Suppressor macrophage (primary cell): ENCODE measurements around the gene ZNF598.
"Not testable (repeated sequence)": the region's sequence is repeated elsewhere in the genome, so short reads cannot be mapped to it uniquely, and the experiment has no call there.

ENCODE experiments used
- DNase-seq, 4 experiments: peaks; one replicate each; pipeline ENCODE4 v3.0.0-alpha.2; 2020 to 2022

ZNF598 gene

DNA sequence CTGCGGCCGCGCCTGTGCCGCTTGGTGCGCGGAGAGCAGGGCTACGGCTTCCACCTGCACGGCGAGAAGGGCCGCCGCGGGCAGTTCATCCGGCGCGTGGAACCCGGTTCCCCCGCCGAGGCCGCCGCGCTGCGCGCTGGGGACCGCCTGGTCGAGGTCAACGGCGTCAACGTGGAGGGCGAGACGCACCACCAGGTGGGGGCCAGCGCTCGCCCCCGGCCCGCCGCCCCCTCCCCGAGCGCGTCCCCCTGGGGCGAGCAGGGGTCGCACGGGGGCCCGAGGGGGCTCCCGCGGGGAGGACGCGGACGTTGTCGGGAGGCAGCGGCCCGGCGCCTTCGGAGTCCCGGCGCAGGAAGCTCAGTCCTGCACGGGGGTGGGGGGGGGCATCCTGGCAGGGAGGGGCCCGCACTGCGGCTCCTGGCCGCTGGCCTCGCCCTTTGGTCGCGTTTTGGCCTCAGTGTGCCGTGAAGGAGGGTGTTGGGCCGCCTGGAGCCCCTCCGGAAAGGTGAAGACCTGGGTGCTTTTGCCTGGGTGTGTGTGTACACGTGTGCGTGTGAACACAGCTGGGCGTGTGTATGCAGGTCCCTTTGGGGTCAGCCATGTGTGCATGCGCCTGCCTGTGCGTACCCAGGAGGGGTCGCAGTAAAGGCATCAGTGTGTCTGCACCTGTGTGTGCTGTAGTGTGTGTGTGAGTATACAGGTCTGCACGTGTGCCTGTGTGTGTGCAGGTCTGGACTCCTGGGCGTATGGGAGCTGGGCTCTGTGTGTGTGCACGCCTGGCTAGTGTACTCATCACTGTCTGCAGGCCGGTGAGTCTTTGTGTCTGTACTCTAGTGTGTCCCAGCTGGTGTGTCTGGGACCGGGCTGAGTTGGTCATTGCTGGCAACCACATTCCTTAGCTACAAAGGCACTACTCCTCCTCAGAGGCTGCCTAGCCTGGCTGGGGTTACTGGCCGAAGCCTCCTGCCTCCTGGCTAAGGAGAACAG is 17.7 kb upstream of the ZNF598 start:
- no peak for DNase-seq

DNA sequence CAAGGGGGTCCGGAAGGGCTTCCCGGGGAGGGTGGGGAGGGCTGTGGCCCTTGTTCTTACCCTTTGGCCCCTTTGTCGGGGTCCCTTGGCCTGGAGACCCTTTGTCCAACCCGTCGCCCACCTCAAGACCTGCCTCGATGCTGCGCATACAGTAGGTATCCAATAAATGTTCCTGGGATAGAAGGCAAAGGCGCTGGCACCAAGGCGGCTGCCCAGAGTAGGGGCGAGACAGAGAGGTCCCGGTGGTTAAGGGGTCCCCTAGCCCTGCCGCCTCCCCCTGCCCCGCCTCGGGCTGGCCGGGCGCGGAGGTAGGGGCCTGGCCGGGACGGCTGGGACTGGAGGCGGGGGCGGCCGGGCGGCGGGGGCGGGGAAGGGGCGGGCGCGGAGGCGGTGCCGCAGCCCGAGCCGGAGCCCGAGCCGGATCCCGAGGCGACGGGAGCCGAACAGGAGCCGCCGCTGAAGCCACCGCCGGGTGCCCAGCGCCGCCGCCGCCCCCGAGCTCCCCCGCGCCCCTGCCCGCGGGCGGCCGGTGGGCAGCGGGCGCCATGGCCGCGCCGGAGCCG is 16.9 kb upstream of the ZNF598 start, which contains the start of gene NHERF2:
NHERF2 (plus strand) TSS at position 442 of the 563 bp plus-strand sequence; CDS start at position 546, 104 bp downstream.
- DNase-seq = peak in 2 of 4 experiments; percentile 58 to 61

DNA sequence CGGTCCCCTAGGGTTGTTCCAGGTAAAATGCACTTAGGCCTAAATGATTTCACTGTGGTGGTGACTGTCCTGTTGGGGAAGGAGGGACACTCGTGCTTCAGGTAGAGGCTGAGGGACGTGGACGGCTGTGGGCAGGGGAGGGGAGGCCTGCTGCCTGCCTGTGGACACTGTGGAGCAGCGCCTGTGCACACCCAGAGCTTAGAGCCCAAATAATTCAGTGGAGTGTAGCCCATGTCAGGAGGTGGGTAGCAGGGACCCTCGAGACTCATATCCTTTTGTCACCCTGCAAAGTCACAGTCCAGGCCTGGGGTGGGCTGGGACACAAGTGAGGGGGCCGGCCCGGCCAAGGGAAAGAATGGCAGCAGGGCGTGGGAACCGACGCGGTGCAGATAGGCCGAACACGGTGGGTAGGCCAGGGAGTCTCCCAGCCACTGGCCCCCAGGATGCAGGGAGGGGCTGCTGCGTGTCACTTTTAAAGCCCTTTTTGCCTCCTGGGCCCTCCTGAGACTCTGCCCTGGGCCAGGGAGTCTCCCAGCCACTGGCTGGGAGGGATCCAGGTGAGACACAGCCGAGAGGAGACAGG is 16.3 kb upstream of the ZNF598 start:
- DNase-seq = no peak

DNA sequence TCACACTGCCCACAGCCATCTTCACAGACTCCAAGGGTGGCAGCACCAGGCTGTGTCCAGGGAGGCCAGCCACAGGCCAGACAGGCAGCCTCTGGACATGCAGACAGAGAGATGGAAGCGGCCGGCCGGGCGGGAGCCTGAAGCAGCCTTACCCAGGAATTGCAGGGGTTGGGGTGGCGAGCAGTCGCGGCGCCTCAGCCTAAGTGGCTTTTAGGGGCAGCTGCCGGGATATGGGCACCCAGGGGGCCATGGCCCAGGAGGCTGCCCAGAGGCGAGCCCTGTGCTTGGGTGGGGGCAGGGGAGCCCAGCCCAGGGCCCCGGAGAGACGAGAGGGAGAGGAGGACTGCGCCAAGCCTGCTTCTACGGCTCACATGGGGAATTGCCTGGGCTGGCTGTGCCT is 15.6 kb upstream of the ZNF598 start:
- DNase-seq = no peak

DNA sequence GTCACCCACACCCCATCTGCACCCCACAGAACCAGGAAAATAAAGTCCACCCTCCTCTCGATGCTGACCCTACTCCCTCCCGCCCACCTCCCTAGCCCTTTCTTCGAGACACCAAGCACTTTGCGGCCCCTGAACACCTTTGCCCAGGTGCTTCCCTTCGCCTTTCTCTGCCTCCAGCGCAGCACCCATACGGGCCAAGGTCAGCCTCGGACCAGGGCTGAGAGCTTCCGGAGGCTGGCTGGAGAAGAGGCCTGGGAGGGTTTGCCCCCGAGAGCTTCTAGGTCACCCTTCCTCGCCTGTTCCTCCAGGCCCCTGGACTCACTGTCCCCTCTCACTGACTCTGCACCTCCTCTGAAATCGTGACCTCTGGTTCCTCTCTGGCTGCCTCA is 14.4 kb upstream of the ZNF598 start:
- no peak for DNase-seq

DNA sequence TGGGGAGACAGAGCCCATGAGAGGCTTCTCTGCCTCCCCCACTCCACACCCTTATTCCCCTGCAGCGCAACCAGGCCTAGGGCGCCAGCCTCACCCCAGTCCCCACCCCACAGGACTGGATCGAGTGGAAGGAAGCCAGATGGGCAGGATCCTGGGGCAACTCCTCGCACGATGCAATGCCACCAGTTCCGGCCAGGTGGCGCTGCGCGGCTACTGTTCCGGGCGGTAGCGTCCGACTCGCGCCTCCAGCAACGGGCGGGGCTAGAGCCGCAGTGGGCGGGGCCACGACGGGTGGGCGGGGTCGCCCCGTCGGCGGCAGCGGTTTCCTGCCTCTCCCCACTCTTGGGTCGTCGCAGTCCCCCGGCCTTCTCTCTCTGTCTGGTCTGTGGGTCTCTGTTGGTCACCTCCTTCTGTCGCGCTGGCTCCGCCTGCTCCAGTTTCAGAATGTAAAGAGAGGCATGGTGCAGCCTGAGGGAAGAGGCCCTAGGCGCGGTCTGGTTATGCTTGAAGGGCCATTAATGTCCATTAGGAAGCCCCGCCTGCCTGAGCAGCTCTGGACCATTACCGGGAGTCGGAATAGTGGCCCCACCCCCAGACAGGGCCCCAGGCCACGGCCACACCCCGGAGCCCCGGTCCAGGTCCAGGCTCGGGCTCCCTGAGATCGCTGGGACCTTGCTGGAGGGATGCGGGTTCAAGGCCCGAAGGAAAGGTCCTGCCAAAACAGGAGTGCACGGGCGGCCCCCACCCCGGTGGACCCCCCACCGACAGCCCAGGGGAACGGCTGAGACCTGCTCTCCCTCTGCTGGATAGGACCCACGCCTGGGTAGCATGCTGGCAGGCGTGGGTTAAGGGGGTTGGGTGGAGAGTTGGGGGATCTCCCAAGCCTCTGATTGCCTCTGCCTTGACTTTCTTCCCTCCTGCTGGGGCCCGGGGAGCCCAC is 13.7 kb upstream of the ZNF598 start:
- DNase-seq = peak; percentile 92 to 97 (median 96)

DNA sequence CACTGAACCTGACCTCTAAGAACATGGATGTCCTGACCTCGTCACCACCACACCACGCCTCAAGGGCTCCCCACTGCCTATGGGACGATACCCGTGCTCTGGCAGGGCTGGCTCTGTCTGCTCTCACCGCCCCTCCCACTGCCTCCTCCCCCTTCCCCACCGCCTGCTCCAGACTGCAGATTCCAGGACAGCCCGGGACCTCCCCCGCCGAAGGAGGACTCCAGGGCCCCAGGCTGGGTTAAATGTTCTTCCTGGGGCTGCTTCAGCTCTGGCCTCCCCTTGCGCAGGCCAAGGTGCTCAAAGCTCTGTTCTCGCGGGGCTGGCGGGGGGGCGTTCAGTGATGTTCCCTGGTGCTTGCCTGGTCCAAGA is 13.1 kb upstream of the ZNF598 start:
- peak in 3 of 4 experiments; percentile 38 to 61 (median 53) for DNase-seq

DNA sequence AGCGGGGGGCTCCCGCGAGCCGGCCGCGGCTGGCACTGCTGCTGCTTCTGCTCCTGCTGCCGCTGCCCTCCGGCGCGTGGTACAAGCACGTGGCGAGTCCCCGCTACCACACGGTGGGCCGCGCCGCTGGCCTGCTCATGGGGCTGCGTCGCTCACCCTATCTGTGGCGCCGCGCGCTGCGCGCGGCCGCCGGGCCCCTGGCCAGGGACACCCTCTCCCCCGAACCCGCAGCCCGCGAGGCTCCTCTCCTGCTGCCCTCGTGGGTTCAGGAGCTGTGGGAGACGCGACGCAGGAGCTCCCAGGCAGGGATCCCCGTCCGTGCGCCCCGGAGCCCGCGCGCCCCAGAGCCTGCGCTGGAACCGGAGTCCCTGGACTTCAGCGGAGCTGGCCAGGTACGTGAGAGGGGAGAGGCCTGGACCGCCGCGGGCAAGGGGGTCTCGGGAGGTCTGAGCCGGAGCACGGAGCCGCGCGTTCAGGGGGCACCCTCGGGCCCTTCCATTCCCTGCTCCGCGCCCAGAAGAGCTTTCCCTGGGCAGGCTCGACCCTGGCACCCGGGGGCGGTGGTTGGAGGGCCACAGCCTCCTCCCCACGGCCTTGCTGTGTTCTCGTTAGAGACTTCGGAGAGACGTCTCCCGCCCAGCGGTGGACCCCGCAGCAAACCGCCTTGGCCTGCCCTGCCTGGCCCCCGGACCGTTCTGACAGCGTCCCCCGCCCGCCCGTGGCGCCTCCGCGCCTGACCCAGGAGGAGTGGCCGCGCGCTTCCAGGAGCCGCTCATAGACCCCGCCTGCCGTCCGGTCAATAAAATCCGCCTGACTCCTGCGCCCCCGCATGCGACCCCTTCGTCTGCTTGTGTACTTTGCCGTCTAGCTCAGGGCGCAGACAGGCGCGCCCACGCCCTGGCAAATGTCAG is 10.6 kb upstream of the ZNF598 start:
- peak in 2 of 4 experiments; percentile 15 to 32 for DNase-seq

DNA sequence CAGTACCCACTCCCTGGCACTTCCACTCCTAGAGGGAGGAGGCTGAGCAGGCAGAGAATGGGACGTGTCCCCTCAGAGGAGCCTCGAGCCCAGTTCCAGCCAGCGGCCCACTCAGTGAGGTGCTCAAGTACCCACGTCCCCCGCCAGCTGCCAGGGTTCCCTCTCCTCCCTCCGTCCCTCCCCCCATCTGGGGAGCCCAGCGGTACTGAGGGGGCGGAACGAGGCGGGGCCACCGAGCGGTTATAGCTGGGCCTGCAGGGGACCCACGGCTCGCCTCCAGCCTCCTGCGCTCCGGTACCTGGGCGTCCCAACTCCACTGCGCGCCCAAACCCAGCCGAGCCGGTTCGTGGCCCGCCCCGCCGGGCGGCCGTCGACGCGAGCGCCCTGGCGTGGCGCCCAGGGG is 9.9 kb upstream of the ZNF598 start, which contains the start of gene NPW:
NPW (plus strand) TSS at position 268 of the 403 bp plus-strand sequence.
- DNase-seq = peak in 2 of 4 experiments; percentile 10 to 40

DNA sequence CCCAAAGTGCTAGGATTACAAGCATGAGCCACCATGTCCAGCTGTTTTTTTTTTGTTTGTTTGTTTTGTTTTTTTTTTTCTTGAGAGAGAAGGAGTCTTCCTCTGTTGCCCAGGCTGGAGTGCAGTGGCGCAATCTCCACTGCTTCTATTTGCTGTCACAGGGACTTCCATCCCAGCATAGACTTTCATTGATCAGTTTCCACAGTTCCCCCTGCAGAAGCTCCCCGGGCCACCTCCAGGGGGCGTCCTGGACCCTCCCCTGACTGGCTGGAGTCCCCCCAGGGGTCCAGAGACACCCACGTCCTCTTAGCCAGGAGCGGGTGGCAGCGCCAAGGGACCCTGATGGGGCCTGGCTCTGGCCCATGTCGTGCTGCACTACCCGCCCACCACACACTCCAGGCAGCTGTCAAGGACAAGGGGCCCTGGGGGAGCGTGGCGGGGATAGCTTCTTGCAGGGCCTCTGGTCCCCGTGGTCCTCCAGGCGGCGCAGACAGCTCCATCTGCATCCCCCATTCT is 6.8 kb upstream of the ZNF598 start:
- DNase-seq = peak in 1 of 4 experiments; percentile 47

DNA sequence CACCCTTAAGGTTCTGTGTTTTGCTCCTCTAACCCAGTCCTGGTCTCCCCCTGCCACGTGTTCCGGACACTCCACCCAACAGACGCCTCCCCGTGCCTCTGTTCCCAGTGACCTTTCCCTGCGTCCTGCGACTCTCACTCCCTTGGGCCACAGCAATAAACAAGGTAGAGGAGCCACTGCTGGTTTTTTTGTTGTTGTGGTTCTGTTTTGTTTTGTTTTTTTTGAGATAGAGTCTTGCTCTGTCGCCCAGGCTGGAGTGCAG is 6.3 kb upstream of the ZNF598 start:
- no peak for DNase-seq

DNA sequence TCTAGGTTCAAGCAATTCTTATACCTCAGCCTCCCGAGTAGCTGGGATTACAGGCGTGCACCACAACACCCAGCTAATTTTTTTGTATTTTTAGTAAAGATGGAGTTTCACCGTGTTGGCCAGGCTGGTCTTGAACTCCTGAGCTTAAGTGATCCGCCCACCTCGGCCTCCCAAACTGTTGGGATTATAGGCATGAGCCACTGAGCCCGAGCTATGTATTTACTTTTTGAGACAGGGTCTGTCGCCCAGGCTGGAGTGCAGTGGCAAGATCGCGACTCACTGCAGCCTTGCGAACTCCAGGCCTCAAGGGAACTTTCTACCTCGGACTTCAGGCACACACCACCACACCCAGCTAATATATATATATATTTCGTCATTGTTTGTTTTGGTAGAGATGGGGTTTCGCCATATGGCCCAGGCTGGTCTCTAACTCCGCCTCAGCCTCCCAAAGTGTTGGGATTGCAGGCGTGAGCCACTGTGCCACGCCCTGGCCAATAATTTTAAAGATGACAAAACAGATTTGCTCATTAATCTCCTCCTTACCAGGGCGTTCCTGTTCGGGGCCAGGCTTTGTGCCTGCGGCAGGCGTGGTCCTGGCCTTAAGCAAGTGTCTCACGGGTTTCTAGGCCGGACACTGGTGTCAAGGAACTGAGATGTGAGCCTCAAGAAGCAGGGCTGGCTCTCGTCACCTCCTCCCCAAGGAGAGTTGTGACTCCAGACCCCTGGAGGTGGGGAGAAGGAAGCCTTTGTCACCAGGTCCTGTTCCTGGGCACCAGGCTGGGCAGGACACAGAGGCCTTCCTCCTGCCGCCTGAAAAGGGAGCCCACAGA is 5.7 kb upstream of the ZNF598 start:
- peak; percentile 28 to 72 (median 56) for DNase-seq

DNA sequence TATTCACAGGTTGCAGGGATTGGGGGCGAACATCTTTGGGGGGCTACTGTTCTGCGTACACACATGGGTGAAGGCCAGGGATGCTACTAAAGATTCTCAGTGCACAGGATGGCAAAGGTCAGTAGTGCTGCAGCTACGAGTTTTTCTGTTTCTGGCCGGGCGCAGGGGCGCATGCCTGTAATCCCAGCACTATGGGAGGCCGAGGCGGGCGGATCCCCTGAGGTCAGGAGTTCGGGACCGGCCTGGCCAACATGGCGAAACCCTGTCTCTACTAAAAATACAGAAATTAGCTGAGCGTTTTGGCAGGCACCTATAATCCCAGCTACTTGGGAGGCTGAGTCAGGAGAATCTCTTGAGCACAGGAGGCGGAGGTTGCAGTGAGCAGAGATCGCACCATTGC is 3.9 kb upstream of the ZNF598 start:
- no peak for DNase-seq

DNA sequence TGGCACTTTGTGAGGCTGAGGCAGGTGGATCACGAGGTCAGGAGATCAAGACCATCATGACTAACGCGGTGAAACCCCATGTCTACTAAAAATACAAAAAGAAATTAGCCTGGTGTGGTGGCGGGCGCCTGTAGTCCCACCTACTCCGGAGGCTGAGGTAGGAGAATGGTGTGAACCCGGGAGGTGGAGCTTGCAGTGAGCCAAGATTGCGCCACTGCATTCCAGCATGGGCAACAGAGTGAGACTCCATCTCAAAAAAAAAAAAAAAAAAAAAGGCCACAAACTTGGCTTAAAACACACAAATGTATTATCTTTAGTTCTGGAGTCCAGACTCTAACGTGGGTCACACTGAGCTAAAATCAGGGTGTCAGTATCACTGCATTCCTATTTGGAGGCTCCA is 2.1 kb upstream of the ZNF598 start:
- not testable (repeated sequence) for DNase-seq

DNA sequence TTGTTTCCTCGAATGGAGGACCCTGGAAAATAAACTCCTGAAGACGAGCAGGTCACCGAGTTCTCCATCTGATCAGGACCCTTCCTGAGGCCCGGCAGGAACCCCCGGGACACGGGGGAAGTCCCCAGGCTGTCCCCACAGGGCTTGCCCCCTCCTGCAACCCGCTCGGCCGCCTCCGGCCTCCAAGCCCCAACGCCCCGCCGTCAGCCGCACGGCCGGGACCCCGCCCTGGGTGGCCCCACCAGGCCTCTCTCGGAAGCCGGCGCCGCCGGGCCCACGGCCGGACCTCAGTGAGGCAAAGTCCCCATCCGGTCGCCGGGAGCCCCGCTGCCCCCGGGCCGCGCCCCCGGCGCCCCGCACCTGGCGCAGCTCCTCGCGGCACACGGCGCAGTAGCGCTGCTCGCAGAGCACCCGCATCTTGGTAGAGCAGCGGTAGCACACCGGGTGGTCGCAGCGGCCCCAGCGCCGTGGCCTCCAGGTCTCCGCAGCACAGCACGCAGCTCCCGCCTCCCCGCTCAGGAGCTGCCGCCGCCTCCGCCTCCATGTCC is 383 bp downstream of the ZNF598 start:
- DNase-seq = peak in 1 of 4 experiments; percentile 45

DNA sequence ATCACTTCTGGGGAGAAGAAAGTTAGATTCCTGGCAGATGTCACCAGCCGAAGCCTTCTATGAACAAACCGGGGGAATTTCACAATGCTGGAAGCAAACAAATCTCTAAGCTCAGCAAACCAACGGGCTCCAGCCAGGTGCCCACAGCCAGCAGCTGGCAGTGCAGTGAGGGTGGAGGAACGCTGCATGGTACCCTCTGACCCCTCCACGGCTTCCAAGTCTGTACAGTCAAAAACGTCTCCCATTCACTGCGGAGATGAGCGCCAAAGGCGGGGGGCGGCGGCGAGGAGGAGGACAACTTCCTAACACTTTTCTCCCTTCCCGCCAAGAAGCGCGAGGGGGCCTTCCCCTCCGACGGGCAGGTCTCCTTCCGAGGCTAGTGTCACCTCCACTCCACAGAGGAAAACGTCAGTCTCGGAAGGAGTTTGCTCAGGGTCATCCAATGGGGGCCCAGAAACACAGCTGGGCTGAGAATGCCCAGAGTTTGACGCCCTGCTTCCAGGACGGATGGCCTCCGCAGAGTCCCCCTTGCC is 924 bp downstream of the ZNF598 start:
- DNase-seq = peak in 3 of 4 experiments; percentile 46 to 64 (median 49)

DNA sequence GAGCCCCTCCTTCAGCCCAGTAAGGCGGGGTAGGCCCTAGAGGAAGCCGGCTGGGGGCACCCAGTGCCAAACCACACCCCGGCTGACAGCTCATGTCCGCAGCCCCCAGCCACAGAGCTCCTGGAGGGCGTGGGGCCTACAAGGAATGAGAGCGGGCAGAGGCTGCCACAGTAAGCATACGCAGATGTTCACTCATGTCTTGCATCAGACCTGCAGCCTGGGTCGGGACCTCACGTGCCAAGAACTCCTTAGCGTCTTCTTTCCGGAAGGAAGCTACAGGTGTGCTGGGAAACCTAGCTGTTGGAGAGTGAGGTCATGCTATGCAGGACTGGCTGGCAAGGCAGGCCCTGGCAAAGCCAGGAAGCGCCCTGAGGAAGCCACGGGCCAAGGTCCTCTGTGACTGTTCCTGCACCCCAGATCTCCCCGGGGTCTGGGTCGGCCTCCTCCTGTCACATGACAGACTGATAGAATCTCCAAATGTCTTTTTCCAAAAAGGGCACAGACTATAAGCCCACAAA is 1.6 kb downstream of the ZNF598 start:
- peak in 2 of 4 experiments; percentile 26 to 37 for DNase-seq

DNA sequence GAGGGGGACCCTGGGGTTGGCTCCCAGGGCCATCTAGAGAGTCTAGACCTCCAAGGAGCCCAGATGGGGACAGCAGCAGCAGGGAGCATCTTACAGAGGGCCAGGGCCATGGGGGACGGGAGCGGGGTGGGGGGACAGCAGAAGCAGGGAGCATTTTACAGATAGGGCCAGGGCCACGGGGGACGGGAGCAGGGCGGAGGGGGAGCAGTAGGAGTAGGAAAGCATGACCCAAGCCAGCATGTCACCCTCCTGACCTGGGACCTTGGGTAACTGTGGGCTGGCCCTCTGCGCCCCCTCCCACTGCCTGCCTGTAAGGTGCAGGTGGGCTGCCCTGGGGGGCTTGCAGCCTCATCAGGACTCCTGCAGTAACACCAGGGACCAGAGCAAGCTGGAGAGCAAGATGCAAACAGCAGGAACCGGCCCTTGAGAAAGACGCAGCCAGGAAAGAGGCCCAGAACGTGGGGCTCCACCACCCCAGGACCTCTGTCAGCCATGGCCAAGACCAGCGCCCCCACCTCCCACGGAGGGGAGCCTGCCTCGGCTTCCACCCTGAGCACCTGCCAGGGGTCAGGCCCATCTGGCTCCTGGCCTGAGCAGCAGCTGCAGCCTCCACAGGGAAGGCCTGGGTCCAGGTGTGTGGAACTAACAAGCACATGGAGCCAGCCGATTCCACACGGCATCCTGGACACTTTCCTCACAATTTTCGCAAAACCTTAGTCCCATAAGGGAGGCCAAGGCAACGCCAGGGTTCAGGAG is 2.4 kb downstream of the ZNF598 start:
- no peak for DNase-seq
